HepG2 (cell line): ENCODE measurements around the gene MBD2. TPM values are rescaled to one million over a fixed set of nuclear protein-coding genes. Genes with fewer than 3 reads are reported as not detected.

Source experiments
- ATAC-seq: fragments of 200-7000 bp; cut with Tn5 transposase; 3 replicates; pipeline ENCODE4 v1.9.1; 2020; ENCODE audit warnings: mild to moderate bottlenecking, moderate library complexity
- BruUV-seq: library from RNA; stranded (reverse); fragments of 400-500 nt; replicated peaks from 2 replicates; lab custom pipeline; 2021; lab: Mats Ljungman, UMichigan
- CTCF ChIA-PET: fragments of 300-600 bp; formaldehyde crosslinking; extraction: SDS; loops from one replicate; lab custom pipeline; 2021; ENCODE audit warnings: low total read pairs, inconsistent platforms, low intra/inter-chr PET ratio; lab: Yijun Ruan, JAX
- POLR2A ChIA-PET: fragments of 350-600 bp; sonication (Branson Sonifier 250); formaldehyde crosslinking; loops from one replicate; lab custom pipeline; 2020; ENCODE audit warnings: antibody characterized with exemption, inconsistent platforms; lab: Yijun Ruan, JAX
- DNase-seq: peaks from one replicate; pipeline ENCODE4 v3.0.0-alpha.2; 2015; ENCODE audit warnings: low spot score
- FAIRE-seq: peaks from 3 replicates; lab custom pipeline; 2011; peaks lifted over from hg19 to GRCh38; lab: Jason Lieb, UNC
- H2AFZ ChIP-seq: one replicate; pipeline ENCODE4 v1.6.1; 2011; ENCODE audit warnings: low read length, inconsistent platforms
- H3K27ac ChIP-seq: fragments of 300-600 bp; 3 replicates; pipeline ENCODE4 v1.8.0; 2011; ENCODE audit warnings: mixed run types, mild to moderate bottlenecking, mixed read lengths, low read length, inconsistent platforms; ENCODE audit not compliant: insufficient read depth; ENCODE audit errors: extremely low read length
- H3K27me3 ChIP-seq, 2 experiments: fragments of 200-600 bp in 1 of 2; 2 replicates in 1 of 2; 3 replicates in 1 of 2; pipeline versions ENCODE4 v1.6.0 to v1.8.0; 2011; ENCODE audit warnings: low read length in 2 of 2, mild to moderate bottlenecking in 2 of 2, moderate library complexity in 2 of 2, inconsistent platforms in 1 of 2; ENCODE audit not compliant: insufficient read depth in 2 of 2, control insufficient read depth in 1 of 2
- H3K36me3 ChIP-seq, 2 experiments: fragments of 200-600 bp in 1 of 2; replicated peaks in 1 of 2; 2 replicates in 1 of 2; 3 replicates in 1 of 2; pipeline versions ENCODE4 v1.5.1 to v1.8.0; 2011; ENCODE audit warnings: low read length in 2 of 2, inconsistent platforms in 1 of 2; ENCODE audit not compliant: insufficient read depth in 2 of 2, control insufficient read depth in 1 of 2
- H3K4me1 ChIP-seq: 2 replicates; pipeline ENCODE4 v1.5.1; 2012; ENCODE audit warnings: low read length, inconsistent platforms; ENCODE audit not compliant: insufficient read depth
- H3K4me2 ChIP-seq: 2 replicates; pipeline ENCODE4 v1.6.0; 2011; ENCODE audit warnings: low read depth, low read length, inconsistent platforms
- H3K4me3 ChIP-seq, 3 experiments: fragments of 200-600 bp in 1 of 3; sonication (generic), shearing (Covaris generic) in 1 of 3; replicated peaks in 1 of 3; 2 replicates each; pipeline ENCODE4 v1.5.1; 2011 to 2016; ENCODE audit warnings: low read length in 3 of 3, inconsistent platforms in 2 of 3, low read depth in 2 of 3, mild to moderate bottlenecking in 2 of 3, control low read depth in 1 of 3, mixed read lengths in 1 of 3; ENCODE audit not compliant: insufficient read depth in 1 of 3
- H3K79me2 ChIP-seq: one replicate; pipeline ENCODE4 v1.6.1; 2011; ENCODE audit warnings: low read length, inconsistent platforms; ENCODE audit not compliant: insufficient read depth
- H3K9ac ChIP-seq: 2 replicates; pipeline ENCODE4 v1.6.0; 2011; ENCODE audit warnings: mild to moderate bottlenecking, low read depth, low read length, inconsistent platforms; ENCODE audit not compliant: insufficient read depth
- H3K9me3 ChIP-seq: 2 replicates; pipeline ENCODE4 v1.5.1; 2012; ENCODE audit warnings: mild to moderate bottlenecking, low read length
- H4K20me1 ChIP-seq: 2 replicates; pipeline ENCODE4 v1.6.0; 2011; ENCODE audit warnings: inconsistent platforms, mild to moderate bottlenecking, low read length, moderate library complexity; ENCODE audit not compliant: insufficient read depth
- CEBPG ChIP-seq: IDR thresholded peaks from 2 replicates; pipeline ENCODE4 v1.6.1; 2016
- ELF4 ChIP-seq: sonication (generic); formaldehyde crosslinking; IDR thresholded peaks from 2 replicates; pipeline ENCODE4 v1.5.0; 2020; ENCODE audit warnings: missing genetic modification reagents, mild to moderate bottlenecking, moderate library complexity, borderline replicate concordance
- ETV6 ChIP-seq: sonication (generic); formaldehyde crosslinking; conservative IDR thresholded peaks from 2 replicates; pipeline ENCODE4 v1.4.0; 2020; ENCODE audit warnings: missing genetic modification reagents
- GTF3A ChIP-seq: sonication (generic); formaldehyde crosslinking; conservative IDR thresholded peaks from 2 replicates; pipeline ENCODE4 v1.4.0; 2020; ENCODE audit warnings: mild to moderate bottlenecking, missing genetic modification reagents
- NFIB ChIP-seq: sonication (generic); formaldehyde crosslinking; IDR thresholded peaks from 2 replicates; pipeline ENCODE4 v1.9.0; 2021; ENCODE audit warnings: missing genetic modification reagents, mild to moderate bottlenecking, borderline replicate concordance
- NR2F2 ChIP-seq: IDR thresholded peaks from 2 replicates; pipeline ENCODE4 v1.6.1; 2012; ENCODE audit warnings: low read depth, inconsistent platforms, borderline replicate concordance
- RAD21 ChIP-seq: fragments of 450-650 bp; formaldehyde crosslinking; IDR thresholded peaks from 2 replicates; pipeline ENCODE4 v1.5.0; 2020; ENCODE audit warnings: mild to moderate bottlenecking
- SPEN ChIP-seq: sonication (generic); formaldehyde crosslinking; IDR thresholded peaks from 2 replicates; pipeline ENCODE4 v1.5.1; 2020; ENCODE audit warnings: low read depth, mild to moderate bottlenecking, missing genetic modification reagents
- SRF ChIP-seq: IDR thresholded peaks from 2 replicates; pipeline ENCODE4 v1.6.1; 2011; ENCODE audit warnings: mild to moderate bottlenecking, low read depth, low read length, moderate library complexity
- WIZ ChIP-seq: sonication (generic); formaldehyde crosslinking; IDR thresholded peaks from 2 replicates; pipeline ENCODE4 v1.5.1; 2020; ENCODE audit warnings: mild to moderate bottlenecking, missing genetic modification reagents
- ZNF296 ChIP-seq: sonication (generic); formaldehyde crosslinking; conservative IDR thresholded peaks from 2 replicates; pipeline ENCODE4 v1.5.0; 2020; ENCODE audit warnings: mild to moderate bottlenecking, missing genetic modification reagents
- ZNF446 ChIP-seq: sonication (generic); formaldehyde crosslinking; IDR thresholded peaks from 2 replicates; pipeline ENCODE4 v1.5.0; 2020; ENCODE audit warnings: mild to moderate bottlenecking, missing genetic modification reagents
- WGBS: methylation state at CpG from one replicate; pipeline ENCODE4 v1.1.6; 2017; ENCODE audit warnings: low lambda C conversion rate; 5-methylcytosine and 5-hydroxymethylcytosine counted together
- in situ Hi-C: cut with HindIII; loops from 2 replicates; pipeline ENCODE4 v1.10.0; 2017; ENCODE audit warnings: low pct_unique_long_range_greater_than_20kb; ENCODE audit not compliant: extremely low pct_ligation_motif_present
- intact Hi-C: fragments of 100-400 bp; cut with micrococcal nuclease; formaldehyde crosslinking; loops from one replicate; pipeline ENCODE4 v1.10.0; 2022; ENCODE audit not compliant: unreplicated experiment
- polyA plus RNA-seq, 8 experiments: library from polyadenylated mRNA; depleted of rRNA in 3 of 8; stranded (reverse) in 7 of 8; unstranded in 1 of 8; fragments of >200 nt; fragmentation: Illumina TruSeq in 4 of 8; extraction: Trizol in 4 of 8; gene quantifications; 2 replicates each; pipeline versions ENCODE4 v1.2.1 to v1.2.3, GENCODE V29; 2011 to 2016; ENCODE audit warnings: low read depth in 4 of 8, missing spikeins in 1 of 8, mixed read lengths in 1 of 8; ENCODE audit not compliant: insufficient read depth in 1 of 8
- total RNA-seq, 5 experiments: library from RNA; depleted of rRNA; stranded (reverse); fragments of >200 nt; fragmentation: Illumina TruSeq; extraction: Trizol; gene quantifications; 2 replicates each; pipeline ENCODE4 v1.2.3, GENCODE V29; 2016; ENCODE audit warnings: low read depth in 1 of 5
- TF ChIP-seq, protein P1 (sequence below): sonication (generic); formaldehyde crosslinking; IDR thresholded peaks from 2 replicates; pipeline ENCODE4 v1.4.0; 2020; ENCODE audit warnings: missing genetic modification reagents, mild to moderate bottlenecking, borderline replicate concordance
- TF ChIP-seq, protein P2 (sequence below): sonication (generic); formaldehyde crosslinking; conservative IDR thresholded peaks from 2 replicates; pipeline ENCODE4 v1.8.0; 2022; ENCODE audit warnings: mild to moderate bottlenecking, moderate library complexity, missing genetic modification reagents
- TF ChIP-seq, protein P3 (sequence below): sonication (generic); formaldehyde crosslinking; IDR thresholded peaks from 2 replicates; pipeline ENCODE4 v1.5.0; 2020; ENCODE audit warnings: mild to moderate bottlenecking, missing genetic modification reagents
- TF ChIP-seq, protein P4 (sequence below): sonication (generic); formaldehyde crosslinking; conservative IDR thresholded peaks from 2 replicates; pipeline ENCODE4 v1.4.0; 2020; ENCODE audit warnings: missing genetic modification reagents

MBD2 gene
- total and polyA plus RNA-seq, 2 of the 13 experiments (the other 11 are each of a cell fraction or from before 2014, with no cell fraction given), result 19.1 to 38.5 TPM

DNA sequence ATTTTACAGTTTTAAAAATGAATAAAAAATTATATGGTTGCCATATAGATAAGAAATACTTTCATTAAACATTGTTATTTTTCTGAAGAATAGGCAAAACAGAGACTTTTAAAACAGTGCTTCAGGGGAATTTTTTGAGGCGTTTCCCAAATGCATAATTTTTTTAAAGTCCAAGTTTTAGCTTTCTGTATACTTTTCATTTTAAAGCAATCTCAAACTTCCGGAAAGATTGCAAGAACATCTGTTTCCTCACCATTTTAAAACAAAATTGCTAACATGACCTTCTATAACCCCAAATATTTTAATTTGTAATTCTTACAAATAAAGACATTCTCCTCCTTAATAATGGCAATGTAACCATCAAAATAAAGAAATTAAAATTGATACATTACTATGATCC is 15.1 kb upstream of the MBD2 start (continued):
- TF ChIP-seq, protein P1, sequence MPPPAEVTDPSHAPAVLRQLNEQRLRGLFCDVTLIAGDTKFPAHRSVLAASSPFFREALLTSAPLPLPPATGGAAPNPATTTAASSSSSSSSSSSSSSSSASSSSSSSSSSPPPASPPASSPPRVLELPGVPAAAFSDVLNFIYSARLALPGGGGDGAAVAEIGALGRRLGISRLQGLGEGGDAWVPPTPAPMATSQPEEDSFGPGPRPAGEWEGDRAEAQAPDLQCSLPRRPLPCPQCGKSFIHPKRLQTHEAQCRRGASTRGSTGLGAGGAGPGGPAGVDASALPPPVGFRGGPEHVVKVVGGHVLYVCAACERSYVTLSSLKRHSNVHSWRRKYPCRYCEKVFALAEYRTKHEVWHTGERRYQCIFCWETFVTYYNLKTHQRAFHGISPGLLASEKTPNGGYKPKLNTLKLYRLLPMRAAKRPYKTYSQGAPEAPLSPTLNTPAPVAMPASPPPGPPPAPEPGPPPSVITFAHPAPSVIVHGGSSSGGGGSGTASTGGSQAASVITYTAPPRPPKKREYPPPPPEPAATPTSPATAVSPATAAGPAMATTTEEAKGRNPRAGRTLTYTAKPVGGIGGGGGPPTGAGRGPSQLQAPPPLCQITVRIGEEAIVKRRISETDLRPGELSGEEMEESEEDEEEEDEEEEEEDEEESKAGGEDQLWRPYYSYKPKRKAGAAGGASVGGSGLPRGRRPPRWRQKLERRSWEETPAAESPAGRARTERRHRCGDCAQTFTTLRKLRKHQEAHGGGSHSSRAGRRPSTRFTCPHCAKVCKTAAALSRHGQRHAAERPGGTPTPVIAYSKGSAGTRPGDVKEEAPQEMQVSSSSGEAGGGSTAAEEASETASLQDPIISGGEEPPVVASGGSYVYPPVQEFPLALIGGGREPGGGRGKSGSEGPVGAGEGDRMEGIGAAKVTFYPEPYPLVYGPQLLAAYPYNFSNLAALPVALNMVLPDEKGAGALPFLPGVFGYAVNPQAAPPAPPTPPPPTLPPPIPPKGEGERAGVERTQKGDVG, result no peak
- TF ChIP-seq ZNF296 (CRISPR knock-in tag) (no peak), CEBPG (CRISPR knock-in tag) (no peak)

DNA sequence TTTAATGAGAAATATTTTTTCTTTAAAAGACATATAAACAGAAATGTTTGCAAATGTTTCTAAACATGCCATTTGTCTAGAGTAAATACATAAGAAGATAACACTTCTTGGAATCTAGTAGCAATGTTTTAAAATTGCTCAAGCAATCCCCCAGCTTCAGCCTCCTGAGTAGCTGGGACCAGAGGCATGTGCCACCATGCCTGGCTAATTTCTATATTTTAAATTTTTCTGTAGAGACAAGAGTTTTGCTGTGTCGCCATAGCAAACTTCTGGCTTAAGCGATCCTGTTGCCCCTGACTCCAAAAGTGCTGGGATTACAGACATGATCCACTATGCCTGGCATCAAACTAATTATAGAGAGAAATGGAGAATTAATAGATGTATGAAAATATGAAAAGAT is 14.6 kb upstream of the MBD2 start:
- no peak overlapping the region for H2AFZ ChIP-seq
- H3K9me3 ChIP-seq, result no peaks in the 10 kb centered on the region
- no peaks in the 10 kb centered on the region for H3K4me1 ChIP-seq
- H3K4me2 ChIP-seq, result no peak overlapping the region
- ChIA-PET POLR2A (no interaction called here), CTCF (no interaction called here)
- in situ Hi-C loops (no loop called here), intact Hi-C loops (no loop called here)
- TF ChIP-seq, protein P2, sequence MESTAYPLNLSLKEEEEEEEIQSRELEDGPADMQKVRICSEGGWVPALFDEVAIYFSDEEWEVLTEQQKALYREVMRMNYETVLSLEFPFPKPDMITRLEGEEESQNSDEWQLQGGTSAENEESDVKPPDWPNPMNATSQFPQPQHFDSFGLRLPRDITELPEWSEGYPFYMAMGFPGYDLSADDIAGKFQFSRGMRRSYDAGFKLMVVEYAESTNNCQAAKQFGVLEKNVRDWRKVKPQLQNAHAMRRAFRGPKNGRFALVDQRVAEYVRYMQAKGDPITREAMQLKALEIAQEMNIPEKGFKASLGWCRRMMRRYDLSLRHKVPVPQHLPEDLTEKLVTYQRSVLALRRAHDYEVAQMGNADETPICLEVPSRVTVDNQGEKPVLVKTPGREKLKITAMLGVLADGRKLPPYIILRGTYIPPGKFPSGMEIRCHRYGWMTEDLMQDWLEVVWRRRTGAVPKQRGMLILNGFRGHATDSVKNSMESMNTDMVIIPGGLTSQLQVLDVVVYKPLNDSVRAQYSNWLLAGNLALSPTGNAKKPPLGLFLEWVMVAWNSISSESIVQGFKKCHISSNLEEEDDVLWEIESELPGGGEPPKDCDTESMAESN (CRISPR knock-in tag), result no peak
- TF ChIP-seq, protein P3, sequence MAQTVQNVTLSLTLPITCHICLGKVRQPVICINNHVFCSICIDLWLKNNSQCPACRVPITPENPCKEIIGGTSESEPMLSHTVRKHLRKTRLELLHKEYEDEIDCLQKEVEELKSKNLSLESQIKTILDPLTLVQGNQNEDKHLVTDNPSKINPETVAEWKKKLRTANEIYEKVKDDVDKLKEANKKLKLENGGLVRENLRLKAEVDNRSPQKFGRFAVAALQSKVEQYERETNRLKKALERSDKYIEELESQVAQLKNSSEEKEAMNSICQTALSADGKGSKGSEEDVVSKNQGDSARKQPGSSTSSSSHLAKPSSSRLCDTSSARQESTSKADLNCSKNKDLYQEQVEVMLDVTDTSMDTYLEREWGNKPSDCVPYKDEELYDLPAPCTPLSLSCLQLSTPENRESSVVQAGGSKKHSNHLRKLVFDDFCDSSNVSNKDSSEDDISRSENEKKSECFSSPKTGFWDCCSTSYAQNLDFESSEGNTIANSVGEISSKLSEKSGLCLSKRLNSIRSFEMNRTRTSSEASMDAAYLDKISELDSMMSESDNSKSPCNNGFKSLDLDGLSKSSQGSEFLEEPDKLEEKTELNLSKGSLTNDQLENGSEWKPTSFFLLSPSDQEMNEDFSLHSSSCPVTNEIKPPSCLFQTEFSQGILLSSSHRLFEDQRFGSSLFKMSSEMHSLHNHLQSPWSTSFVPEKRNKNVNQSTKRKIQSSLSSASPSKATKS (CRISPR knock-in tag), result no peak
- TF ChIP-seq, protein P4, sequence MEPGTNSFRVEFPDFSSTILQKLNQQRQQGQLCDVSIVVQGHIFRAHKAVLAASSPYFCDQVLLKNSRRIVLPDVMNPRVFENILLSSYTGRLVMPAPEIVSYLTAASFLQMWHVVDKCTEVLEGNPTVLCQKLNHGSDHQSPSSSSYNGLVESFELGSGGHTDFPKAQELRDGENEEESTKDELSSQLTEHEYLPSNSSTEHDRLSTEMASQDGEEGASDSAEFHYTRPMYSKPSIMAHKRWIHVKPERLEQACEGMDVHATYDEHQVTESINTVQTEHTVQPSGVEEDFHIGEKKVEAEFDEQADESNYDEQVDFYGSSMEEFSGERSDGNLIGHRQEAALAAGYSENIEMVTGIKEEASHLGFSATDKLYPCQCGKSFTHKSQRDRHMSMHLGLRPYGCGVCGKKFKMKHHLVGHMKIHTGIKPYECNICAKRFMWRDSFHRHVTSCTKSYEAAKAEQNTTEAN (CRISPR knock-in tag), result no peak
- TF ChIP-seq NR2F2, result no peak
- TF ChIP-seq ELF4 (CRISPR knock-in tag), result no peak
- TF ChIP-seq SPEN (CRISPR knock-in tag), result no peak
- TF ChIP-seq RAD21, result no peak
- no peak for TF ChIP-seq ETV6 (CRISPR knock-in tag)
- TF ChIP-seq GTF3A (CRISPR knock-in tag), result no peak
- TF ChIP-seq NFIB (CRISPR knock-in tag), result no peak
- TF ChIP-seq ZNF446 (CRISPR knock-in tag), result no peak
- no peak for TF ChIP-seq WIZ (CRISPR knock-in tag)
- no peak for TF ChIP-seq SRF
- no peaks in the 10 kb centered on the region for H3K36me3 ChIP-seq
- no peaks in the 10 kb centered on the region for H3K79me2 ChIP-seq
- BruUV-seq, result no TSS peak
- FAIRE-seq (no peak), ATAC-seq (no peak), DNase-seq (no peak)
- H4K20me1 ChIP-seq, result no peaks in the 10 kb centered on the region
- H3K27ac ChIP-seq, result no peak overlapping the region
- peaks cover 0 to 2% of the 10 kb centered on the region in 2 experiments; a peak in 1 of 5 replicates for H3K27me3 ChIP-seq
- WGBS, result 82% methylated on average over 2 of the region's 2 CpGs
- H3K4me3 ChIP-seq, result no peak overlapping the region
- no peak overlapping the region for H3K9ac ChIP-seq
